ENCODE results near the gene UBTD2.

DNA sequence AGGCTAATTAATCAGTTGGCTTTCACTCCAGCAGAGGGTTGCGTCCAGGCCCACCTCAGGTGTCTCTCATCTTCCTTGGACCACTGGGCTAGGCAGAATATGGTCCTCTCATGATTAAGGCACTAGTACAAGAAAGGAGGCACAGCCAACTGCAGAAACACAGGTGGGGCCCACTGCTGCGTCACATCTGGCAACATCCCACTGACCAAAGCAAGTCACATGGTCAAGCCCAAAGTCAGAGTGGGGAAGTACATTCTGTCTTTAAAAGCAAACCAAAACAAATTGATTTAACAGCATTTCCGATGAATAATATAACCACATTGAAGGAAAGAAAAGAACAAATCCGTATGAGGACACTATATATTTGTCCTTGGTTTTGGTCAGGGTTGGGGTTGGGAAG is 28.0 kb upstream of the UBTD2 start:
- TF ChIP-seq, protein P1, sequence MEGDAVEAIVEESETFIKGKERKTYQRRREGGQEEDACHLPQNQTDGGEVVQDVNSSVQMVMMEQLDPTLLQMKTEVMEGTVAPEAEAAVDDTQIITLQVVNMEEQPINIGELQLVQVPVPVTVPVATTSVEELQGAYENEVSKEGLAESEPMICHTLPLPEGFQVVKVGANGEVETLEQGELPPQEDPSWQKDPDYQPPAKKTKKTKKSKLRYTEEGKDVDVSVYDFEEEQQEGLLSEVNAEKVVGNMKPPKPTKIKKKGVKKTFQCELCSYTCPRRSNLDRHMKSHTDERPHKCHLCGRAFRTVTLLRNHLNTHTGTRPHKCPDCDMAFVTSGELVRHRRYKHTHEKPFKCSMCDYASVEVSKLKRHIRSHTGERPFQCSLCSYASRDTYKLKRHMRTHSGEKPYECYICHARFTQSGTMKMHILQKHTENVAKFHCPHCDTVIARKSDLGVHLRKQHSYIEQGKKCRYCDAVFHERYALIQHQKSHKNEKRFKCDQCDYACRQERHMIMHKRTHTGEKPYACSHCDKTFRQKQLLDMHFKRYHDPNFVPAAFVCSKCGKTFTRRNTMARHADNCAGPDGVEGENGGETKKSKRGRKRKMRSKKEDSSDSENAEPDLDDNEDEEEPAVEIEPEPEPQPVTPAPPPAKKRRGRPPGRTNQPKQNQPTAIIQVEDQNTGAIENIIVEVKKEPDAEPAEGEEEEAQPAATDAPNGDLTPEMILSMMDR (IDR thresholded peaks at IDR 0.05; ENCODE audit: borderline replicate concordance, extremely low read depth, low read length, poor library complexity, severe bottlenecking), result no peak
- TF ChIP-seq EZH2 (IDR thresholded peaks at IDR 0.05; ENCODE audit: borderline replicate concordance, low read depth, low read length, severe bottlenecking), result no peak
